GM19023 (cell line): ENCODE data around the gene TUNAR.

Experiments used
- ATAC-seq: cut with Tn5 transposase; IDR thresholded peaks from one replicate; pipeline ENCODE4 v1.9.1; 2021; ENCODE audit warnings: mild to moderate bottlenecking, moderate library complexity; ENCODE audit not compliant: unreplicated experiment

Gene TUNAR

DNA sequence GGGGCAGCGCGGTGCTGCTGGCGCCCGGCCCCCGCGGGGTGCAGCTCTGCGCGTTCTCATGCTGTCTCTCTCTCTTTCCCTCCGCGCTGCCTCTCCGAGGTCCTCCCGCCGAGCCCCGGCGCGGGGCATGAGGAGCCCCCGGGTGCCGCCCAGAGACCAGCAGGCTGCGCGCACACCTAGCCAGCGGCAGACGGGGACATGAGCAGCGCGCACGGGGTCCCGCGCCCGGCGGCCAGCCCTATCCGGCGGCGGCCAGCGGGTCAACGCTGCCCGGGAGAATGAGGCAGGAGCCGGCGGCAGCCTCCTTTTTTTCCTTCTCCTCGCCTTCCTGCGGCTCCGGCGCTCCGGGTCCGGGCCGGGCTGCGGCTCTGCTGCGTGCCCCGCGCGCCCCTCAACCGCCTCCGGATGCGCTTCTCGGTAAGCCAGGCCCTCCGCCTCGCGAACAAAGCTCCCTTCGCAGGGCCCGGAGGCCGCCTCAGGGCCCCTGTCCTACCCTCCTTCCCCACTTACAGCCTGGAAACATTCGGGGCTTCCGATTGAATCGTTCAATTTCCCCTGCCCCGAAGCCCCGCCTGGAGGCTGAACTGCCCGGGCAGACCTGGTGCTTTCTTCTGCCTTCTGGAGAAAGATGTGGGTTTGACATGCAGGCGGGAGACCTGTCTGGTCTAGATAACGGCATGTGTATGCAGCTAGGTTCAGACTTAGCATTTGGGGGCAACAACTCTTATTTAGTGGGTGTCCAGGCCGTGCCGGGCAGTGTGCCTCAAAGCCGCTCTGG, at the start of gene TUNAR:
TSS of gene TUNAR (plus strand) at position 72 of the 778 bp plus-strand sequence.
- ATAC-seq: no peak

DNA sequence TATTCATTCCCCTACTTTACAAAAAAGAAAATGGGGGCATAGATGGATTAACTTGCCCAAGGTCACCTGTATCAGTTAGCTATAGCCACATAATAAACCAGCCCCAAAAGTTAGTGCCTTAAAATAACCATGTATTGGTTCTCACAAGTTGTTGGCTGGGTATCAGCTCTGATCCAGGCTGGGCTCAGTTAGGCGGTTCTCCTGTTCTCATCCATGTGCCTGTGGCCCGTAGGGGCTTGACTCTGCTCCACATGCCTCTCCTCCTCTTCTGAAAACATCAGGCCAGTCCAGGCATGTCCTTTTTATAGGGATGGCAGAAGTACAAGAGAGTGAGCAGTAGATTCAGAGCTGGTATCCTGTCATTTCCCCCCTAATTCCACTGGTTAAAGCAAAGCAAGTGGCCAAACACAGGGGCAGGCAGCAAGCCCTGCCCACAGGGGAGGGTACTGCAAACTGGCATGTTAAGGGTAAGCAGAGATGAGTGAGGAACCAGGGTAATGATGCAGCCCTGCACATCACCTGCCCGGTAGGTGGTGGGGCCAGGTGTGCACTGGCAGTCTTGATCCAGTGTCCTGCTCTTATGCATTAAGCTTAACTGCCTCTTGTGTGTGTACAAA, 47.9 kb upstream of the TUNAR start:
- ATAC-seq: no peak

DNA sequence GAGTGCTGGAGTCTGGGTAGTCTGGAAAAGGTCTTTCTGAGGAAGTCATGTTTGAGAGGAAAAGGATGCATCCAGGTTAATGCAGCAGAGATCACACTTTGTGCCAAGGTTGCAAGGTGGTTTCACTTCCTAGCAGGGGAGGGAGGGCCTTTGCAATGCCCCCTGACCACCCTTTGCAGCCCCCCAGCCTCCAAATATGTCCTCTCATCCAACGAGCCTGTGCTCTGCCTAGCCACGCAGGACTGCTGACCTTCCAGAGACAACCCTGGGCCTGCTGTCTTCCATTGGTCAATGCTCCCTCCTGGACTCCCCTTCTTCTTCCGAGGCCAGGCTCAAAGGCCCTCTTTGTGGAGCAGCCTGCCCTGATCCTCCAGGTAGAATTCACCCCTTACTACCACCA, 47.3 kb upstream of the TUNAR start:
- no peak for ATAC-seq

DNA sequence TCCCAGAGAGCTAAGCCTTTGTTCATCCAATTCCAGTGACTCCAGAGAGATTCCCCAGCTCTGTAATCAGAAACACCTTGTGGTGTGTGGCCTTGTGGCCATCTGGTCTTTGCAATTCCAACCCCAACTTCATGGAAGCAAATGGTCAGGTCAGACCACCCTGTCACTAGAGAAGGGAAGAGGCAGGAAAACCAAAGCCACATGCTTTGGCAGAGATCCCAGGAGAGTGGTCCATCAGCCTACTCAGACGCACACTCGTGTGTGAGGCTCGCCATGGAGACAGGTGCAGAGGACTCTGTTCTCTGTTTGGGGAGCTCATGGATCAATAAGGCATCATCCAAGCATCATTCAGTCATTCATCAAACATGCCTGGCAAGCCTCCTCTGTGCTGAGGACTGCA, 46.2 kb upstream of the TUNAR start:
- no peak for ATAC-seq

DNA sequence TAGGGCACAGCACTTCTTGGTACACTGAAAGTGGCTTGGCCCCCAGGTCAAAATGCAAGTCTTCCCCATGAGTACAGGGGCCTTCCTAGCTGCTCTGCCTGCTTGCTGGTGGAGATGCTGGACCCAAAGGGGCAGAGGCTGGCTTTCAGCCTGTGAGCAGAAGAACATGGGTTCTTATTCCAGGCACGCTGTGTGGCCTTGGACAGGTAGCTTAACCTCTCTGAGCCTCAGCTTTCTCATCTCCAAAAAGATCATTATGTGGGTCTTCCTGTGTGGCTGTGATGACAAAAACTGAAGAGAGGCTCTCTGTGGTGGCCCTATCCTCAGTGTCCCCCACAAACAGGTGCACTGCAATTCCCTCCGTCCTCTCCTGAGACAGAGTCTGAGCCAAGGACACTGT, 45.6 kb upstream of the TUNAR start:
- no peak for ATAC-seq

DNA sequence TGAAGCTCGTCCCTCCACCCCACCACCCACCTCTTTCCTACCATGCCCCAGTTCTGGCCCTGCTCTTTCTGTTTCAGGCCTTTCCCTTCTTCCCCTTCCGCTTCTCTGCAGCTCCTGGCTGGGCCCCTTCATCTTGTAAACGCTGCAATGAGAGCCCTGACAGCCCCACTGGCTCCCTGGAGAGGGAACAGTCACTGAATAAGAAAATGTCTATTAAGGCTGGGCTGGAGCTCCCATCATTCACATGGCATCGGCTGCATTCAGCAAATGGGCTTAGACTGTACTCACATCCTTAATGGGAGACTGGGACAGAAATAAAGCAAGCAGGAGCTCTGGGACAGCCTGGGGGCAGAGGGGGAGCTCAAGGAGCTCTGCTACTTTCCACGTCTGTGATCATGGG, 45.2 kb upstream of the TUNAR start:
- no peak for ATAC-seq

DNA sequence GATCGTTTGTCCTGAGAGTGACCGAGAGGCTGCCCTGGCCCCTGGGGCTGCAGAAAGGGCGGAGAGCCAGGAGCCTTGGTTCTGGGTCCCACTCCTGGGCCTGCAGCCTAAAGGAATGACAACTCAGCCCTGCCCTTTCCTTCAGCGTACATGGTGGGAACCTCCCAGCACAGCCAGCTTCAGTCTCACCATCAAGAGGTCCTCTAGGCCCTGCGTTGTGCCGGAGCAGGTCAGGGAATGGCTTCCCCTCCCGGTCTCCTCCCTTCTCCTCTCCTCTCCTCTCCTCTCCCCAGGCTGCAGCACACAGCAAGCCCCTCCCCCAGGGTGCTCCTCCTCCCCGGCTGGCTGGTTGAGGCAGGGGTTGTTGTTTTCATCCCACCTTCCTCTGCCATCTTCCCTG, 44.6 kb upstream of the TUNAR start:
- no peak for ATAC-seq

DNA sequence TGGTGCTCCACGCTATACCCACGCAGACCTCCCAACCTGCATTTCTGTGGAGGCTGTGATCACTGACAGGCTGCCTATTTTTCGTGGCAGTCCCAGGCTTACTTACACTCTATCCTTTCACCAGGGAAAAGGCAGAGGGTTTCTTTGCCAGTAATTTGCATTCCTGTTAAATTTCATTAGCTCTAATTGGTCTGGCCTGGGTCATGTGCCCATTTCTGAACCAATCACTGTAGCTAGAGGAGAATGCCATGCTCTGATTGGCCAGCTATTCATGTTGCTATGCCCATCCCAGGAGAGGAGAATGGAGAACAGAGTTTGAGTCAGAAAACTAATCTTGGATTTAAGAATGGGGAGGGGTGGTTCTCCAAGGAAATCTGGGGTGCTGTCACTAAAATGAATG, 43.2 kb upstream of the TUNAR start:
- ATAC-seq: no peak

DNA sequence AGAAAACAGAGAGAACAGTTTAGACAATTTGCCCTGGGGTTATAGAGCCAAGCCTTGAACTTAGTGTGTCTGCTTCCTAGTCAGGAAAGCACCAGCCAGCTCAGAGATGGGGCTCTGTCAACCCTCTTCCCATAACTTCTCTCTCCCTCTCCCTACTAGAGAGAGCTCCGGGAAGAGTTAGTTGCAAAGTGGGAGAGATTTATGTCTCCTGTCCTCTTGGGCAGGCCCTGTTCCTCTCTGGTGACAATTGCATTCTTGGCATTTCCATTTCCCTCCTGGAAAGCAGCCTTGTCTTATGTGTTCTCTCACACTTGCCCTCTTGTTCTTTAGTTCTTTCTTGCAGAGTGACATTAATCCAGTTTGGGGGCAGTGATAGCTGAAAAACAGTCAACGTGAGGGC, 42.1 kb upstream of the TUNAR start:
- ATAC-seq: no peak

DNA sequence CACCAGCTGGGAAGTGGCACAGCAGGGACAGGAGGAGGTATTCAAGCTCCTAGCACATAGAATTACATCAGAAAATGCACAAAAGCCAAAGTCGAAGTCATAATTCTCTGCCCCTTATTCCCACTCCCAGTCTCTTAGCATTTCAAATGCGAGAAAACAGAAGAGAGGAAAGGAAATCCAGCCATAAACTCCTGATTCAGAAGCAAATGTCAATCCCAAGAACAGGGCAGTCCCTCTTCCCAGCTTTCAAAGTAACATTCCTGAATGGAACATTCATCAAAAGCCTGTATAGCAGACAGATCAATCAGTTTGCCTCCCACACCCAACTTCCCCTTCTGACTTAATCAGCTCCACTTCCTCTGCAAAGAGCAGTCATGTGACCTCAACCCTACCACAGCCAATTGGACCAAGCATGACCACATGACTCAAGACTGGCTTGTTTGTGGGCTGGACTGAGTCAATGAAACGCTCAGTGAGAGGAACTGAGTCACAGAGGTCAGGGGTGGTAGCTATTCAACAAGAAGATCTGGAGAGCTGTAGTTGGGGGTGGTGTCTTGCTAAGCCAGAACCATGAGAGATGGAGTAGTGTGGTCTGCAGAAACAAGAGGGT, 41.4 kb upstream of the TUNAR start:
- no peak for ATAC-seq

DNA sequence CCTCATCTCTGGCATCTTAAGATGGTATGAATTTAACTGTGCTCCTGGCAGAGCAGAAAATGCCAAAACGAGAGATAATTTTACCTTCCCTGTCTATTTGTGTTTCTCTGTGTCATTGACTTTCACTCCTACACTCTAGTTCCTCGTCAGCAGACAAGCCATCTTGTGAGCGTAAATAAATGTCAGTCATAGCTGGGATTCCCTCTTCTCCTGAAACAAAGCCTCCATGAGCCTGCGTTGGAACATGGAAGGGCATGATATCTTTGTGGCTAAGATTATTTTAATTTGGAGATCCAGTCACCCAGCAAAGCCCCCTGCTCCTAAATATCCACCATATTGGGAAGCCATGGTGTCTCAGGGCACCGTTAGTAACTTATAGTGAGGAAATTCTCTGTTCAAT, 37.8 kb upstream of the TUNAR start:
- ATAC-seq: no peak

DNA sequence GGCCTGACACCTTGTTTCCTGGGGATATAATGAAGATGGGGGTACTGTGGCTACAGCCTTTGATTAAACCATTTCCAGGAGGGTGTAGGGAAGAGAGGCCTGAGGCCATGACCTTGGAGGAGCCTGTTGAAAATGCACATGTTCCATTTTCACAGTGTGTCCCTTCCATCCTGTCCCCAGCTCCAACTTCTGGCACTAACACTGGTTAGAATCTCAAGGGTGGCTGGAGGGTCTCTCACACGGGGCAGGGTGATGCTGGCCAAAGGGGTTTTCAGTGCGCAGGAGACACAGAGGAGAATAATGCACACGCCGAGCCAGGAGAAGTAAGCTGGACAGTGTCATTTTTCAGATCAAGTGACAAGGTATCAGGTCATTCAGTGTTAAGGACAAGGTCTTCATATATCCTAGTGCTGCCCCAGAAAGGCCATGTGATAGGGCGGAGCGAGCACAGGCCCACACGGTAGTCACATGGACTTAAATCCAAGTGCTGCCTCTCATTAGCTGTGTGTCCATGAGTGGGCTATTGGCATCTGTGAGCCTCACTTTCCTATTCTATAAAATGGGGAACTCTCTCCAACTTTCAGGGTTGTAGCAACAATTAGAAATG, 36.4 kb upstream of the TUNAR start:
- no peak for ATAC-seq

DNA sequence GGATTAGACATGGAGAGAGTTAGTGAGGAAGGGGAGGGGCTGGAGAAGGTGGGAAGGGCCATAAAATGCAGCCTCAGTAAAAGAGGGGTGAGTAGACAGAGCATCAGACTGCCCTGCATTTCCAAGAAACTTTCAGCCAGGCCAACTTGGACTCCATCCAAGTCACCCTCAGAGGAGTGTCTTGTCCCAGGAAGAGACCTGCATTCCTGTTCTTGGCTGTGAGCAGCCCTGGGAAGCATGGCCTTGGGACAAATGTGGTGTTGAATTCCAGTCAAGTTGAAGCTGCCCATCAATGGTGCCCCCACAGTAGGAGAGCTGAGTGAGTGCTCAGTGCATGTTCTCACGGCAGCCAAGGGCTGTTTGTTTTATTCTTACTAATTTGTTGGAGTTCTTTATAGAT, 35.0 kb upstream of the TUNAR start:
- no peak for ATAC-seq

DNA sequence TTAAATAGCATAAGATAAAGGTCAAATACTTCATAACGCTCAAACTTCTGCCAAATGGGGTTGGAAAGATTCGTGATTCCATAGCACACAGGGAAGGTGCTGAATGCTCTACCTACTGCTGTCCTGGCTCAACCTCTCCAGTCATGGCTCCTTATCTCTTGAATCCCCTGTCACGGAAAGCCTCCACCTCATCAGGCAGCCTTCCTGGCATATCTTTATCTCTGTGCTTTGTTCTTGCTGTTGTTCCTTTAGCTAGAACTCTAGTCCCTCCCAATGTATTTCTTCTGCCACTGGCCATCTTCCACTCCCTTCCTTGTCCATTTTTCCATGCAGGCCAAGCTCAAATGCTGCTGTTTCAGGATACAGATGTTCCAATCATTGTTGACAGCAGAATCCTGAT, 26.9 kb upstream of the TUNAR start:
- no peak for ATAC-seq

DNA sequence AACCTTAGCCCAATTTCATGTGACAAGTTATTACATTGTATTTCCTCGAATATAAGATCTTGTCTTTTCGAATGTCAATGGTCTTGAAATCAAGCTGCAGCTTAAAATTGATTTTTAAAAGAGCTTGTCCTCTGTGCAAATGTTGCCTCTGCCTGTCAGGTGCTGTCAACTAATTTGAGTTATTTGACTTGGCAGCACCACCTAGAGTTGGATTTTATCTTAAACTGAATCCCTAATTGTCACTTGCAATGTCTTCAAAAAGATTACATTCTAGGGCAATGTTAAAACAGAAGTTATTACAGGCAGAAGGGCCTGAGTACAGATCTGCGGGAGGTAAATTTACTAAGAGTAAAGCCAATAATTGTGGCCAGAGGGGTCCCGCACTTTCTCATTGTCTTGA, 26.2 kb upstream of the TUNAR start:
- no peak for ATAC-seq

DNA sequence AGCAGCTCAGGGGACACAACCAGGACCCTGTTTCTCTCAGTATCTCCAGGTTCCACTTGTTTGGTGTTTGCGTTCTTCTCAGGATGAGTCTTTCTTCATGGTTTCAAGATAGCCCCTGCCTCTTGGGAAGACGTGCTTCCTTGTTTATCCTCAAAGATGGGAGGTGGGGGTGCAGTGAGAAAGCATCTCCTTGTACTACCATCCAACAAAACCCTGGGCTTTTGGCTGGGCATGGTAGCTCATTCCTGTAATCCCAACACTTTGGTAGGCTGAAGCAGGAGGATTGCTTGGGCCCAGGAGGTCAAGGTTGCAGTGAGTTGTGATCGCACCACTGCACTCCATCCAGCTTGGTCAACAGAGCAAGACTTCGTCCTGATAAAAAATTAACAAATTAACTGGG, 21.0 kb upstream of the TUNAR start:
- no peak for ATAC-seq

DNA sequence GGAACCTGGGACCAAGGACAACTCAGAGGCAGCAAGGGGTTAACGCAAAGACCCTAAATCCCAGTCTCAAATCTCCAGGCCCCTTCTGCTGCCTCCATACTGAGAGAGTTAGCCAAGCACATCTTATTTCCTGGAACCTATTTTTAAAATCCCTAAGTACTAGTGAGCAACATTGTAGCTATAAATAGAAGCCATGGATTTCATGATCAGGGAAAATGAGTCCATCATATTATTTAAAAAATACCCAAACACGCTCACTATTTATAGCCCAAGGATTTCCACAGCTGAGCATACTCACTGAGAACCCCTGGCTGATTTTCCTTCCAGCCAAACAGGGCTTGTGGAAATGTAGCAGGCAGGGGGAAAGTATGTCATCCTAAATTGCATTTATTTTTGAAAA, 19.4 kb upstream of the TUNAR start:
- ATAC-seq: no peak

DNA sequence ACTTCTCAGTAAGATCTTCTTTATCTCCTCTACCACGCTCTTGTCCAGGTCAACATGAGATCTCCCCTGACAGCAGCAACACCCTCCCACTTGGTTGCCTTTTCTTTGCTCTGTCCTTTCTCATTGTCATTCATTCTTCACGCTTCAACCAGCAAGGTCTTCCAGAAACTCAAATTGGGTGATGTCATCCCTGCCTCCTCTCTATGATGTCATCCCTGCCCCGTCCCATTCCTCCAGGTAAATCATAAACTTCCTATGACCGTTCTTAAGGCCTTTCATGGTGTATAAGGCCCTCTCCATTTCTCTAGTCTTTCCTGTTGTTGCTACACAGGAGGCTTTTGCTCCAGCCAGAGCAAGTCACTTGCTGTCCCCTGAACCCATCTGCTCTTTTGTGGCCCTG, 17.7 kb upstream of the TUNAR start:
- no peak for ATAC-seq

DNA sequence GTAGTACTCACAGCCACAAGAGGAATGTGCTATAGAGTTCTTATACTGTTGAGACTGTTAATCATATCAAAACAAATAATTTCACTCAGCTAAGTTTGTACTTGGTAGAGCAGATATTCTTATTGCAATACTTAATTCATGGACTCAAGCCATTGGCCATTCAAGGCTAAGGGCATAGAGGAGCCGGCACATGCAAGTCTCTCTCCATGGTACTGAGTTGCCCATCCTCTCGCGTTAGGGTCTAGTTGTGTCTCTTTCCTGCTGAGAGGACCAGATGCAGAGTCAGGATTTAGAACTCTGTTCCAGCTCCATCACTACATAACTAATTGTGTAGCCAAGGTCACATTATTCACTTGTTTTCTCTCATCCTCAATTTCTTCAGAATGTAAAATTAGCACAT, 14.4 kb upstream of the TUNAR start:
- ATAC-seq: no peak

DNA sequence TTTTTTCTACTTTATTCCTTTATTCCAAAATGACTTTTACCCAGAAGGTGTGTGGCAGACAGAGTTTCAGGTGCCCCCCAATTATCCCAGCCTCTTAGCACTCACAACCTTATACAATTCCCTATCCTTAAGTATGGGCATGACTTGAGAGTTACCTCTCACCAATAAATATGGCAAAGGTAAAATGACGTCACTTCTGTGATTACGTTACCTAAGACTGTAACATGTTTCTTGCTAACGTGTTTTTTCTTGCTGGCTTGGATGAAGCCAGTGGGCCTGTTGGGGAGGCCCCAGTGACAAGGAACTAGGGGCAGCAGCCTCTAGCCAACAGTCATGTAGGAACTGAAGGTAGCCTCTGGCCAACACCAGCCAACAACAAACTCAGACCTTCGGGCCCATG, 13.3 kb upstream of the TUNAR start:
- no peak for ATAC-seq

DNA sequence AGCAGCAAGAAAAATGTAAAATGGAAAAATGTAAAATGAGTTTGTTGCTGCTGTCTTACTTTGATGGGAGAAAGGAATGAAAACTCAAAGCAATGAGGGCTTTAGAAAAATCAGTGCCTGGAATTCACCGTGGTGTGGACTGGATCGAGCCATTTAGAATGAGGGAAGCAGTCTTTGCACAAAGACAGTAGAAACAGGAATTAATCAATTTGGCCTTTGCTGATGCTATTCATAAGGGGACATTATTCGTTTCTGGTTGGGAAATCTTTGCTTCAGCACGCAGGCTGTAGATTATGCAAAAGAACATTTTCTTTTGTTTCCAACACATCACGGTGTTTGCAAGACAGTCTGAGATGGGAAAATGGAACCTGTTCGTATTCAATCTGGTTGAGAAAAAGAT, 6.9 kb upstream of the TUNAR start:
- no peak for ATAC-seq

DNA sequence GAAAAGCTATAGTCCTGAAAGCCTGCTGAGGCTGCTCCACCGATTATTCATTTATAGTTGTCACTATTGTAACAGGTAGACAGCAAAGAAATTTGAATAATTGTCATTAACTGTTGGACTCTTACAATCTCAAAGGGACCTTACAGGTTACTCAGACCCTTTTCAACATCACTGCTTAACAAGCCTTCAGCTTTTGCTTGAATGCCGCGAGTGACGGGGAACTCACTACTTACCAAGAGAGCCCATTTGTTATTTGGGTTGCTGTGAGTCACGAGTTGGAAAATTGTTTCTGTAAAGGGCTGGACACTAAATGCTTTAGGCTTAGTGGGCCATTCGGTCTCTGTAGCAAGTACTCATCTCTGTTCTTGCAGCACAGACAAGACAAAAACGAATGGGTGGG, 5.9 kb upstream of the TUNAR start:
- no peak for ATAC-seq
